ENCODE measurements around the gene UNC13C.

Gene UNC13C

DNA sequence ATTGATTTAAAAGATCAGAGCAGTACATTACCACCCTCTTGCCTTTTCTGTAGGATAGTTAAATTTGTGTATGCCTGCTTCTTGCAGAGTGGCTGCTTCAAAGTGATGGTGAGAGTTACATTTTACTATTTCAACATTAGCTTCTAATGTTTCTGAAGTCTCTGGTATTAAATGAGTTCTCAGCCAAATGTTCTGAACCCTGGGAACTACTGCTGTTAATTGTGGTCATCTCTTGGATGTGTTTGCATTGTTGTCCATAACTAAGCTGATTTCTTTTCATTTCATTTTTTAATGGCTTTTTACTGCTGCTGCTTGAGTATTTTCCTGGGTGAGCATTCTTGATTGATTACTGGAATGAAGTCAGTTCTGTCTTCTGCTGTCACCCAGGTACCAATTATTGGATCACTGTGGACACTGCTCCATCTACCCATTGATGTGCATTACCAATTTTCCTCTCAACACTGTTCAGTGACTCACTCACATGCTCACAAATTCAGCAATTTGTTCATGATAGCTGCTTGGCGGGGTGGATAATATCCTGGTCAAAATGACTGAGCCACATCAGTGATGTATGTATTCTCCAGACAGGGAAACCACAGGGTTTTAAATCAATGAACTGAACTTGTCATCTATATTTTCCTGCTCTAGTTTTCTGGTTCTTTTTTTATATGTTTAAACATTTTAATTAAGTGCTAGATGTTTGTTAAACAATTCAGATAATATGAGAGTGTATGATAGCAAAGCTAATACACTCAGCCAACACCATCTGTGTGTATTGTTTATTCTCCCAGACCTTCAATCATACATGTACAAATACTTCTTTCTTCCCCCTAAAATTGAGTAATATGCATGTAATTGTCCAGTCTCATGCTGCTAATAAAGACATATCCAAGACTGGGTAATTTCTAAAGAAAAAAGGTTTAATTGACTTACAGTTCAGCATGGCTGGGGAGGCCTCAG is 630.9 kb downstream of the UNC13C start:
- in situ Hi-C loops (cut with MboI; ENCODE audit: low sequenced_read_pairs): no loop called here

DNA sequence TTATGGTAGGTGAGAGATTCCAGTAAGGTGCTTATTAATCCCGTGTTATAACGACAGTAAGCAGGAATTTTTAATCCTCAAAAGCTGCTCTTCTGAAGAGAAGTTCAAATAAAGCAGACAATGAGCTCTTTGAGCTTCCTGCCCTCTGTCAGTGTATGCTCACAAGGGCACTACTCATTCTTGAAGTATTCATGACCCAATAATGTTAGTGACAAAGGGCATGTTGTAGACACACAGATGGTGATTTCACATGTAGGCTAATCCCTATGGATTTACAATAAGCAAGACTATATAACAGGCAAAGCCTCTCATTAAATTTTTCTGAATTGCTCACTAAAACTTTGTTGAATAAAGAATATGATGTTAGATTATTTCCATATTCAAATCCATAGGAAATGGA is 639.9 kb downstream of the UNC13C start:
- in situ Hi-C loops (cut with MboI; ENCODE audit: low sequenced_read_pairs): no loop called here

DNA sequence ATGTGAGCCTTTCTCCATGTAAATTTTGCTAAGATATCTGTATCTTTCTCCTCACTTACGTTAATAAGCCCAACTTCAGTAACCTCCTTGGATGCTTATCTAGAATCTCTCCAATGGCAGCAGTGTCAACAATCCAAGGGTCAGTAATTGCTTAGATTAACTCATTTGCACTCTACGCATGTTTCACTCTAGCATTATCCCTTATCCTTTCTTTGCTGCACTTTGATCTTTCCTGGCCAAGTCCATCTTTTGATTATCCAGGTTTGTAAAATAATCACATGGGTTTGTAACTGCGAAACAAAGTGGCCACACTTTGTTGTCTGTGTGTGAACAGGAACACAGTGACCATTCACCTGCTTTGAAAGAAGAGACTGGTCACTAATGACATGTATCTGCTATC is 640.9 kb downstream of the UNC13C start:
- in situ Hi-C loops (cut with MboI; ENCODE audit: low sequenced_read_pairs): no loop called here

DNA sequence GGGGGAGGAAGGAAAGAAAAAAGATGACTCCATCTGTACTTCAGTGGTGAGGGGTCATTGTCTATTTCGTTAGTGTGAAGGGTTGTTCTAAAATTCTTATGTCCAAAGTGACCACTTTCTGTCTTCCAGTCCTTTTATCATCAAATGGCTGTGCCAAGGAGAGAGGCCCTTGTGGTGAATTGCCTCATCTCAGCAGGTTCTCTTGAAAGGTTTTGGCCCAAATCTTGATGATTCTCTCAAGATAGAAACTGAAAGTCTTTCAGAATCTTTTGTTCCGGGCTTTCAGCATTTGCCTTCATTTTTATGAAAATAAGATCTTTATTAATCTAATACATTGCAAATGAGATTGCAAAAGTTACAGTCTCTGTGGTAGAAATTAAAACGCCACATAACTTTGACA is 642.7 kb downstream of the UNC13C start:
- in situ Hi-C loops (cut with MboI; ENCODE audit: low sequenced_read_pairs): no loop called here

DNA sequence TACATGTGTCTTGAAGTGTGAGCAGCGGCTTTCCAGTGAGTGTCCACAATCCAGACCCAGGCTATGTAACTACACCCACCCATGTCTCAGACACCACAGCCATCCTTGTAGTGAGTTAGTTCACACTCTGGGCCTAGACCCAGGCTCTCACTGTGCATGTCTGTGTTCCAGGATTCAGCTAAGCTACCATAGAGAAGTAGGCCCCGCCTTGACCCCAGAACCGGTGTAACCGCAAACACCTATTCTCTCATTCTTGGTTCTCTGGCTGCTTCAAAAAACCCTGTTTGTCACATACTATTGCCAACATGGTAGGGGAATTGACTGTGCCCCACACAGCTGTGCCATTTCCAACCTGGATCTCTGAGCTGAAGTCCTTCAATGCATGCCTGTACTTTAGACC is 657.9 kb downstream of the UNC13C start:
- in situ Hi-C loops (cut with MboI; ENCODE audit: low sequenced_read_pairs): no loop called here

DNA sequence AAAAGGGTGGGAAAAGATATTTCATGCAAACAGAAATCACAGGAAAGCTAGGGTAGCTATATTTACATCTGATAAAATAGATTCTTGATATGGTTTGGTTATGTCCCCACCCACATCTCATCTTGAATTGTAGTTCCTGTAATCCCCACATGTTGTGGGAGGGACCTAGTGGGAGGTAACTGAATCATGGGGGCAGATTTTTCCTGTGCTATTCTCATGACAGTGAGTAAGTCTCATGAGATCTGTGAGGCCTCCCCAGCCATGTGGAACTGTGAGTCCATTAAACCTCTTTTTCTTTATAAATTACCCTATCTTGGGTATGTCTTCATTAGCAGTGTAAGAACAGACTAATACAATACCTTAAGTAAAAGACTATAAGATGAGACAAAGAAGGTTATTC is 660.4 kb downstream of the UNC13C start:
- in situ Hi-C loops (cut with MboI; ENCODE audit: low sequenced_read_pairs): no loop called here

DNA sequence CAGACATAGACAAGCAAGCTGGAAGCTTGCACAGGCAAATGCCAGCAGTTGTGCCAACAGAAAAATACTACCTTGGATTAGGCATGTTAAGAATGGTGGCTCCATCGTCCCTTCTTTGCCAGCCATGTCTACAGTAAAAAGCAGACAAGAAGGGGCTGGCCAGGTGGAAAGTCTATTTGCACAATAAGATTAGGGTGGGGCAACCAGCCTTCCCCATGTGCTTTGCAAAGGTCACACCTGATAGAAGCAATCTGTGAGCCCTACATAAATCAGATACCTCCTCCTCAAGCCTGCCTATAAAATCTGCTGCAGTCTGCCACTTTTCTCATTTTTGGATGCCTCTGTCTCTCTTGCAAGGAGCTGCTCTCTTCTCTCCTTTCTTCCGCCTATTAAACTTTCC is 662.6 kb downstream of the UNC13C start:
- in situ Hi-C loops (cut with MboI; ENCODE audit: low sequenced_read_pairs): no loop called here

DNA sequence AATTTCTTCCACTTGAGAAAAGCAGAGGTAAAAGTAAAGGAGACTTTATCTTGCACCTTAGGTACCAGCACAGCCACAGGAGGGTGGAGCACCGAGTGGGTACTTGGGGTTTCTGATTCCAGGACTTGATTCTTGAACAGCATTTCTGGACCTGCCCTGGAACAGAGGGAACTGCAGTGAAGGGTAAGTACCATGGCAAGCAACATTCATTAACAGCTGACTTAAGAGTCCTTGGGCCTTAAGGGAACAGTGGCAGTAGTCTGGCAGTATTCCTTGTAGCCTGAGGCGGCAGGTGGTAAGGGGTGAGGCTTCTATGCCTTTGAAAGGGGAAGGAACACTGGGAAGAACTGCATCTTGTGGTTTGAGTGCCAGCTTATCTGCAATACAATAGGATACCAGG is 666.6 kb downstream of the UNC13C start:
- in situ Hi-C loops (cut with MboI; ENCODE audit: low sequenced_read_pairs): no loop called here

DNA sequence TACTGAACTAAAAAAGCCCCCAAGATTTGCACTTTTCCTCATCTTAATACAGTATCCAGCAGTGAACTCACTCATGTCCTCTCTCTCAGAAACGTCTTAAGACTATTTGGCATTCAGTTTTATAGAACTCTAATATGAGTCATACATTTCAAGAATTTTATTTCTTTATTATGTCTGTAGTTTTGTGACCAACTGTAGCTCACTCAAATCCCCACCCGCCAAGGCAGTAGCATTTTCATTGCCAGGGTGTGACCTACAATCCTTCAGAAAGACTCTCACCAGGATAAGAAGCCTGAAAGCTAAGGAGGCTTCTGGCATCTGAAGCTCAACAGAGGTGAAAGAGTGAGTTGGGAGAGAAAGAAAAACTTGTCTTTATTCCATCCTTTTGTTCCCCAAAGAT is 681.4 kb downstream of the UNC13C start:
- in situ Hi-C loops (cut with MboI; ENCODE audit: low sequenced_read_pairs): no loop called here

DNA sequence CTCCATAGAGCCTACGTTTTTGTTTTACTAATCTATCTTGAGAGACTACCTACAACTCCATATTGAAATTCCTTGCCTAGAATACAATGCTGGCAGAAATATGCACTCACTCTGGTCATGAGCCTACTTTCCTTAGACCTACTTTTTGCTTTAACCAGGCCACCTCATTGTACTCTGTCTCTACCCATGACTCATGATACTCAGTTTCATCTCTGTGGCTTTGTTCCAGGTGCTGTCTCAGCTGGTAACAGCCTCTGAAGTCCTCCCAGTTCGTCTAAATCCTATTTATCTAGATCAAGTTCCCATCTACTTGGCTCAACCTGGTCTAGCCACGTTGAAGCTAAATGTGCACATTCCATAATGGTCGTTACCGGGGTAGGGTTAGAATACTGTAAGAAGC is 682.1 kb downstream of the UNC13C start:
- in situ Hi-C loops (cut with MboI; ENCODE audit: low sequenced_read_pairs): no loop called here

DNA sequence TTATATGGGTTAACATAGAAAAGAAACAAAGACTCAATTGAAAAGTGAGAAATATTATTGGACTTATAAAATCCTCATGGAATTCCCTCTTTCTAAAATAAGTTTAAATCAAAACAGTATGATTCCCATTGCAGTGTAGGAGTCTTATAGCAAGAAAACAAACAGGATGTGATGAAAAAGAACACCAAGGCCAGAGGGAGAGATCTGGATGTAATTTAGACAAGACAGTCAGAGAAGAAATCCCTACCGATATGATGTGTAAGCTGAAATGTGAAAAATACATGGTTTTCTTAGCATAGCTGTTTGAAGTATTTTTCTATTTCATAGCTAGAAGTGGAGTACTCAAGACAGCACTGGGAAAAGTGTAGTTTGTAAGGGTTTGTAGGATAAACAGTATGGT is 697.0 kb downstream of the UNC13C start:
- in situ Hi-C loops (cut with MboI; ENCODE audit: low sequenced_read_pairs): no loop called here

DNA sequence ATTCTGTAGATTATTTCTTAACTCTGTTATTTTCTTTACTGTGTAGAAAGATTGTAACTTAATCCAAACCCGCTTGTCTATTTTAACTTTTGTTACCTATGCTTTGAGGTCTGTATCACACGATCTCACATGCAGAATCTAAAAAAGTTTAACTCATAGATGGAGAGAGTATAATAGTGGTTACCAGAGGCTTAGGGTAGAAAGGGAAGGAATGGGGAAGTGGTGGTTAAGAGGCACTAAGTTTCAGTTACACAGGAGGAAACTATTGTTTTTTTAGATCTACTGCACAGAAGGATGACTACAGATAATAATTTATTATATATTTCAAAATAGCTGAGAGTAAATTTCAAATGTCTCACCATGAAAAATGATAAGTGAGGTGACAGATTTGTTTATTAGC is 703.3 kb downstream of the UNC13C start:
- in situ Hi-C loops (cut with MboI; ENCODE audit: low sequenced_read_pairs): no loop called here
